ENCODE results near the gene PDE6A. TPM values are rescaled to one million over a fixed set of nuclear protein-coding genes. Genes with fewer than 3 reads are reported as not detected.
A peak's percentile ranks its signal among the peaks of the same experiment; 100 is the strongest.

PDE6A gene
- total RNA-seq, 1 donor from 2014 or later, result 0.07 TPM

DNA sequence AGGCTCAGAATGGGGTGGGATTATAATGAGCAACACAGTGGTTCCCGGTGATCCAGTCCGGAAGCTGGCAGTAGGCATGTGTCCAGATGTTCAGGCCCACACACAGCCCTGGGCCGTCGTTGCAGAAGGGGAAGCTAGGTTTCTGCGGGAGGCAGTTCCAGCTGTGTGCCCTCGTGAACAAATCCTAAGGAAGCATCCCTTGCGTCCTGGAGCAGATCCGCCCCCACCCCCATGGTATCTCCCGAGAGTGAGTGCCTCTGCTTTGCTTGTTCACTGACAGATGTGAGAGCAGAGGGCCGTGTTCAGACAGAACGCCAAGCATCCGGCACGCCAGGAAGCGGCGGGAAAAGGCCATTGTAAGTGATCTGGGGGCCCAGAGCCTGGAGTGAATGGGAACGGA, 104.8 kb downstream of the PDE6A start:
- Mint-ChIP-seq H3K36me3 (ENCODE audit: insufficient read depth) (no peaks in the 10 kb centered on the region), H3K4me3 (ENCODE audit: low read depth) (no peak overlapping the region), H3K4me1 (ENCODE audit: low read depth) (peaks cover 3% of the 10 kb centered on the region), H3K9me3 (ENCODE audit: low read depth) (no peaks in the 10 kb centered on the region), H3K27me3 (peaks cover 3% of the 10 kb centered on the region), H3K27ac (no peak overlapping the region)
- TF ChIP-seq, protein P1, sequence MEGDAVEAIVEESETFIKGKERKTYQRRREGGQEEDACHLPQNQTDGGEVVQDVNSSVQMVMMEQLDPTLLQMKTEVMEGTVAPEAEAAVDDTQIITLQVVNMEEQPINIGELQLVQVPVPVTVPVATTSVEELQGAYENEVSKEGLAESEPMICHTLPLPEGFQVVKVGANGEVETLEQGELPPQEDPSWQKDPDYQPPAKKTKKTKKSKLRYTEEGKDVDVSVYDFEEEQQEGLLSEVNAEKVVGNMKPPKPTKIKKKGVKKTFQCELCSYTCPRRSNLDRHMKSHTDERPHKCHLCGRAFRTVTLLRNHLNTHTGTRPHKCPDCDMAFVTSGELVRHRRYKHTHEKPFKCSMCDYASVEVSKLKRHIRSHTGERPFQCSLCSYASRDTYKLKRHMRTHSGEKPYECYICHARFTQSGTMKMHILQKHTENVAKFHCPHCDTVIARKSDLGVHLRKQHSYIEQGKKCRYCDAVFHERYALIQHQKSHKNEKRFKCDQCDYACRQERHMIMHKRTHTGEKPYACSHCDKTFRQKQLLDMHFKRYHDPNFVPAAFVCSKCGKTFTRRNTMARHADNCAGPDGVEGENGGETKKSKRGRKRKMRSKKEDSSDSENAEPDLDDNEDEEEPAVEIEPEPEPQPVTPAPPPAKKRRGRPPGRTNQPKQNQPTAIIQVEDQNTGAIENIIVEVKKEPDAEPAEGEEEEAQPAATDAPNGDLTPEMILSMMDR (IDR thresholded peaks at IDR 0.05; ENCODE audit: unreplicated experiment), result no peak
- no peak for DNase-seq (ENCODE audit: low spot score, unreplicated experiment)

DNA sequence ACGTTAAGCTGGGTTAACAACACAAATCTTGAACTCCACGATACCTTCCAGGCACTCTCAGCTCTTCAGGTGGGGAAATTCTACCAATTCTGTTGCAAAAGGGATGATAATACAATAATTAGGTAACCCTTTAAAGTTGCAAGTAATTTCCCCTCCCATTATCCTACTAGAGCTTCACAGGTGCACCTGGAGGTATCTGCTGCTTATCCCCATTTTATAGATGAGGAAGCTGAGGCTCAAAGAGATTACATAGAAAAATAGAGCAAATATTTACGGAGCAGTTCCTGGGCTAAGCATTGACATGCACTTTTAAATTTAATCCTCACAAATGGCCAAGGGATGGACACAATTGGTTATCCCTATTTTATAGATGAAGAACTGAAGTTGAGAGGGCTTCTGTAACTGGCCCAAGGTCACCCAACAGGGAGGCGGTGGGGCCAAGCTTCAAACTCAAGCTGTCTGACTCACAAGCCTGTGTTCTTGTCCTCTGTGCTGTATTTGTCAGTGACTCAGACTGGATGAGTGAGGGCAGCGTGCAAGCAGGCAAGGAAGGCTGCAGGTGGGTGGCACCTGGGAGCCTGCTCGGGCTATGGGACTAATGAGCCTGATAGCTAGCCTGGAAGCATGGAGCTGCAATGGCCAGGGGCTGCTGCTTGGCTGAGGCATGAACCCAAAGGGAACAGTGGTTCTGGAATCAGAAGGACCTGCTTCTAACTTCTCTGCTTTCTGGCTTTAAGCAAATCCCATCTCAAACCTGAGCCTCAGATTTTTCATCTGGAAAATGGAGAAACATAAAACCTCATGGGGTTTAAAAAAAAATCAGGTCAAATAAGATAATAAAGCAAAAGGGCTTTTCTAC, 105.5 kb downstream of the PDE6A start:
- Mint-ChIP-seq H3K9me3 (ENCODE audit: low read depth) (no peaks in the 10 kb centered on the region), H3K4me1 (ENCODE audit: low read depth) (peaks cover 1% of the 10 kb centered on the region), H3K27me3 (peaks cover 3% of the 10 kb centered on the region), H3K27ac (no peak overlapping the region), H3K4me3 (ENCODE audit: low read depth) (no peak overlapping the region), H3K36me3 (ENCODE audit: insufficient read depth) (no peaks in the 10 kb centered on the region)
- TF ChIP-seq, protein P1 (IDR thresholded peaks at IDR 0.05; ENCODE audit: unreplicated experiment), result no peak
- DNase-seq (ENCODE audit: low spot score, unreplicated experiment), result no peak

DNA sequence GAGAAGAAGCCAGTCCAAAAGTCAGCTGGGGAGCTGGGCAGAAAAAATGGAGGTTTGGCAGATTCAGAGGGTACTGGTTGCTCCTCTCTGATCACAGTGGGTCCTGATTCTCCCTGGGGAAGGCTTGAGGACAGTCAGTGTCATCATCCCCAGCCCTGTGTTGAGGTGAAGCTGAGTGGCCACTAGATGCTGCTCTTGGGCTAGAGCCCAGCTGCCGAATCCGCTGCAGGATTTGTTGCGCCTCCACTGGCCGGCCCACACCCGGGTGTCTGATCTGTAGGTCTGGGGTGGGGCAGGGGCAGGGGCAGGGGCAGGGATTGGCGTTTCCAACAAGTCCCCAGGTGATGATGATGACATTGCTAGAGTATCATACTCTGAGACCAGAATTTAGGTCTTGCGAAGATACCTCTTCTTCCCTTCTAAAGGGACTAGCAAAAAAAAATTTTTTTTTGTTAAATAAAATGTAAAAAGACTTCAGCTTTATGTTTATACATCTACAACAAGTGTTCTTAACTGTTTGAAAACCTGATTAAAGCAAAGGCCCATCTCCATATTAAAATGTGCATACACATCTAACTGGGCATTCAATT, 106.8 kb downstream of the PDE6A start:
- Mint-ChIP-seq H3K9me3 (ENCODE audit: low read depth) (no peaks in the 10 kb centered on the region), H3K27me3 (peaks cover 3% of the 10 kb centered on the region), H3K4me3 (ENCODE audit: low read depth) (no peak overlapping the region), H3K36me3 (ENCODE audit: insufficient read depth) (no peaks in the 10 kb centered on the region), H3K4me1 (ENCODE audit: low read depth) (peaks cover 1% of the 10 kb centered on the region), H3K27ac (no peak overlapping the region)
- TF ChIP-seq, protein P1 (IDR thresholded peaks at IDR 0.05; ENCODE audit: unreplicated experiment), result peak; percentile 78
- DNase-seq (ENCODE audit: low spot score, unreplicated experiment), result peak; percentile 43

DNA sequence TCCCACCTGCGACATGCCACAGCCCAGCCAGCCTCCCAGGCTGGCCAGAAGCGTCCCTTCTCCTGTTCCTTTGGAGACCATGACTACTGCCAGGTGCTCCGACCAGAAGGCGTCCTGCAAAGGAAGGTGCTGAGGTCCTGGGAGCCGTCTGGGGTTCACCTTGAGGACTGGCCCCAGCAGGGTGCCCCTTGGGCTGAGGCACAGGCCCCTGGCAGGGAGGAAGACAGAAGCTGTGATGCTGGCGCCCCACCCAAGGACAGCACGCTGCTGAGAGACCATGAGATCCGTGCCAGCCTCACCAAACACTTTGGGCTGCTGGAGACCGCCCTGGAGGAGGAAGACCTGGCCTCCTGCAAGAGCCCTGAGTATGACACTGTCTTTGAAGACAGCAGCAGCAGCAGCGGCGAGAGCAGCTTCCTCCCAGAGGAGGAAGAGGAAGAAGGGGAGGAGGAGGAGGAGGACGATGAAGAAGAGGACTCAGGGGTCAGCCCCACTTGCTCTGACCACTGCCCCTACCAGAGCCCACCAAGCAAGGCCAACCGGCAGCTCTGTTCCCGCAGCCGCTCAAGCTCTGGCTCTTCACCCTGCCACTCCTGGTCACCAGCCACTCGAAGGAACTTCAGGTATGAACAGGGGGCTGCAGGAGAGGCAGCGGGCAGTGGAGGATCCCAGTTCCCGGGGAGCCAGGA, 108.0 kb downstream of the PDE6A start:
- no peak for DNase-seq (ENCODE audit: low spot score, unreplicated experiment)
- Mint-ChIP-seq H3K9me3 (ENCODE audit: low read depth) (no peaks in the 10 kb centered on the region), H3K27me3 (peaks cover 3% of the 10 kb centered on the region), H3K4me1 (ENCODE audit: low read depth) (peaks cover 1% of the 10 kb centered on the region), H3K36me3 (ENCODE audit: insufficient read depth) (no peaks in the 10 kb centered on the region), H3K27ac (no peak overlapping the region), H3K4me3 (ENCODE audit: low read depth) (no peak overlapping the region)
- TF ChIP-seq, protein P1 (IDR thresholded peaks at IDR 0.05; ENCODE audit: unreplicated experiment), result no peak

DNA sequence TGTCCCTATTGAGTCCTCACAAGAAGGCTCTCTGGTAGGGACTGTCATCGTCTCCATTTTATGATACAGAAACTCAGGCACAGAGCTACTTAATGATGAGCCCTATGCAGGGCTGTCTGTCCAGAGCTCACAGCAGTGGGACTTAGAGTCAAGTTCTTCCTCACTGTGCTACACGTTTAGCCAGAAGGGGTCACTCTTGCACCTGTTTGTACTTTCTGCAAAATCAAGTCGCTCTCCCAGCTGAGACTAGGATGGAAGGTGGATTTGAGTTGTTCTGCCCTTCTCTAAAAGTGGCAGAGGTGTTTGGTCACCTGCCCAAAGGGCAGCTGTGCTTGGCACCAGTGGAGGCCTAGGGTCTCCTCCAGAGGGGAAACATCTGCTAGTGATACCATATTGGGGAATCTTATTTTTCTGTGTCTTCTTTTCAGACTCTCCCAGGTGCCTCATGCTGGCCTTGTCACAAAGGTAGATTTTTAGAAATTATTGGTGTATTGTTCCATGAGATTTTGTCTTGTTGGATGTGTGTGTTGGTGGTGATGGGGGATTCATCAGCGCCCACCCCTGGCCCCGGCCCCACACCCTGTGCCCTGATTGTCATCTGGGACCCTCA, 110.2 kb downstream of the PDE6A start:
- H3K4me1 Mint-ChIP-seq (ENCODE audit: low read depth), result no peaks in the 10 kb centered on the region
- no peaks in the 10 kb centered on the region for H3K36me3 Mint-ChIP-seq (ENCODE audit: insufficient read depth)
- H3K9me3 Mint-ChIP-seq (ENCODE audit: low read depth), result no peaks in the 10 kb centered on the region

More for the DNA sequence above, 110.2 kb downstream of the PDE6A start:
- DNase-seq (ENCODE audit: low spot score, unreplicated experiment), result peak; percentile 51
- H3K27me3 Mint-ChIP-seq, result peaks cover 3% of the 10 kb centered on the region
- TF ChIP-seq, protein P1 (IDR thresholded peaks at IDR 0.05; ENCODE audit: unreplicated experiment), result peak; percentile 82
- H3K4me3 Mint-ChIP-seq (ENCODE audit: low read depth), result no peak overlapping the region
- no peak overlapping the region for H3K27ac Mint-ChIP-seq
